Ishikawa (cell line): Measurements from ENCODE around the gene SNRK.

ENCODE experiments used
- CEBPB ChIP-seq: IDR thresholded peaks from 2 replicates; pipeline ENCODE4 v1.6.1; 2012
- CREB1 ChIP-seq: IDR thresholded peaks from 2 replicates; pipeline ENCODE4 v1.6.1; 2012; ENCODE audit warnings: low read depth
- EGR1 ChIP-seq: IDR thresholded peaks from 2 replicates; pipeline ENCODE4 v1.6.1; 2012
- EP300 ChIP-seq: IDR thresholded peaks from 2 replicates; pipeline ENCODE4 v1.6.1; 2012; ENCODE audit warnings: borderline replicate concordance
- FOXM1 ChIP-seq: IDR thresholded peaks from 2 replicates; pipeline ENCODE4 v1.6.1; 2012; ENCODE audit warnings: low read depth, borderline replicate concordance
- NFIC ChIP-seq: IDR thresholded peaks from 2 replicates; pipeline ENCODE4 v1.6.1; 2012
- RAD21 ChIP-seq: IDR thresholded peaks from 2 replicates; pipeline ENCODE4 v1.6.1; 2012; ENCODE audit warnings: low read depth
- REST ChIP-seq: IDR thresholded peaks from 2 replicates; pipeline ENCODE4 v1.6.1; 2012; ENCODE audit warnings: low read depth, mild to moderate bottlenecking
- TAF1 ChIP-seq: IDR thresholded peaks from 2 replicates; pipeline ENCODE4 v1.6.1; 2012; ENCODE audit warnings: low read depth, mild to moderate bottlenecking
- TCF12 ChIP-seq: IDR thresholded peaks from 2 replicates; pipeline ENCODE4 v1.6.1; 2012; ENCODE audit warnings: low read depth
- TEAD4 ChIP-seq: IDR thresholded peaks from 2 replicates; pipeline ENCODE4 v1.6.1; 2012
- YY1 ChIP-seq: IDR thresholded peaks from 2 replicates; pipeline ENCODE4 v1.6.1; 2012; ENCODE audit warnings: low read depth
- ZBTB7A ChIP-seq: IDR thresholded peaks from 2 replicates; pipeline ENCODE4 v1.6.1; 2012; ENCODE audit warnings: low read depth
- TF ChIP-seq, protein P1 (sequence below): IDR thresholded peaks from 2 replicates; pipeline ENCODE4 v1.6.1; 2012
- TF ChIP-seq, protein P2 (sequence below): IDR thresholded peaks from 2 replicates; pipeline ENCODE4 v1.6.1; 2012

The SNRK gene

DNA sequence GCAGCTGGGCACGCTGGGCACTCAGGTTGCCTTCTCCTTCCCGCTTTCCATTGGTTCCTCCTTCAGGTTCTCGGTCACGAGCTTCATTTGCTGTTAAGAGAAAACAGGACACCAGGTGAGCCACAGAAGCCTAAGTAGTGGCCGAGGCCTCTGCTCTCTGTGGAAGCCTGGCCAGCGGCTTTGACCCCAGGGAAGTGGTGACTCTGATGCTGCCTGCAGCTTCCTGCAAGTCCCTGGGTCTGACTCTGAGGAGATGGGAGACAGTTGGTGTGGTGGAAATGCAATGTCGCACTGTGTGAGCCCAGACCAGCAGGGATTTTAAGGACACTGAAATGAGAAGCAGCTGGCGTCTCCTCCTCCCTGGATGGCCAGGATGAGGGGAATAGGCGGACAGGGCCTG lies 80.5 kb downstream of the SNRK start:
- TF ChIP-seq ZBTB7A: no peak

DNA sequence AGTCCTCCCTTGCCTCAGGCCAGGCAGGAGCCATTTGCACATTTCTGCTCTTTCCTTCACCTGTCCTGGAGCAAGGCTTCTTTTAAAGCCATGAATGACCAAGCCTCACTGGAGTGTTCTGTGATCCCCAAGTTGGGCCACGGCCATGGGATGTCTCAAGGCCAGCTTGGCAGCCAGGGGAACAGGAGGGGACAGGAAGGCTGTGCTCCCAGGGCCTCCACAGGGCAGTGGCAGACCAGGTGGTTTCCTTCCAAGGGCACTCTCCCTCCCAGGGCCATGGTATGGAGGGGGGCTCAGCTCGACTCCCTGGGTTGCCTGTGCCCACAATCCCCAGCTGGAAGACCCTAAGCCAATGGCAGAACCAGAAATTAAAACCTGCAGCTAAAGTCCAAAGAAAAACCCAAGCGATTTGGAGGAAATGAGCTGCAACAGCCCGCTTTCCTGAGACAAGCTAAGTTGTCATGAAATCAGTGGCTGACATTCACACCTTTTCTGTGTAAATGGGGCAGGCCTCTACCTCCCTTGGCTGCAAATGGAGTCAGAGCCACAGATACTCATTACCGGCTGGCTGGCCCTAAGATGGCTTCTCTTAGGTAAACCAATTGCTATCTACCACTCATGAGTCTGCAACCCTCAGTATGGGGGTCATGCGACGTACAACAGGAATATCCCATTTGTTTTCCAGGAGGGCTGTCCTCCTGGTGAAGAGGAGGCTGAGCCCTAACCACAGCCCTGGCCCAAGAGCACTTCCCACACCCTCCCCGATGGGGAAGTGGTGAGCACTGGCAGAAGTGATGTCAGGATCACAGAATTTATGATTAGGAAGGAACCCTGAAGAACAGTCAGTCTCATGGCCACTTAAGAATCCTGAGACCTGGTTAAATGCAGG lies 83.3 kb downstream of the SNRK start:
- TF ChIP-seq EGR1: no peak
- TF ChIP-seq RAD21: no peak
- no peak for TF ChIP-seq FOXM1
- TF ChIP-seq NFIC: no peak
- no peak for TF ChIP-seq CREB1
- TF ChIP-seq, protein P1, sequence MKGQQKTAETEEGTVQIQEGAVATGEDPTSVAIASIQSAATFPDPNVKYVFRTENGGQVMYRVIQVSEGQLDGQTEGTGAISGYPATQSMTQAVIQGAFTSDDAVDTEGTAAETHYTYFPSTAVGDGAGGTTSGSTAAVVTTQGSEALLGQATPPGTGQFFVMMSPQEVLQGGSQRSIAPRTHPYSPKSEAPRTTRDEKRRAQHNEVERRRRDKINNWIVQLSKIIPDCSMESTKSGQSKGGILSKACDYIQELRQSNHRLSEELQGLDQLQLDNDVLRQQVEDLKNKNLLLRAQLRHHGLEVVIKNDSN: no peak
- TF ChIP-seq REST: no peak
- no peak for TF ChIP-seq TEAD4
- TF ChIP-seq YY1: no peak
- TF ChIP-seq TAF1: no peak

- no peak for TF ChIP-seq RAD21
- TF ChIP-seq TAF1: no peak
- no peak for TF ChIP-seq NFIC
- TF ChIP-seq TEAD4: no peak
- no peak for TF ChIP-seq ZBTB7A
- no peak for TF ChIP-seq EGR1
Measured at GRCh38 chr3:43370293-43370980, 84.1 kb downstream of the SNRK start.

- TF ChIP-seq EP300: no peak
- TF ChIP-seq, protein P1: no peak
- TF ChIP-seq NFIC: no peak
- TF ChIP-seq TAF1: no peak
- TF ChIP-seq EGR1: no peak
- TF ChIP-seq REST: no peak
- TF ChIP-seq CREB1: no peak
- TF ChIP-seq CEBPB: no peak
- no peak for TF ChIP-seq TCF12
- no peak for TF ChIP-seq YY1
- no peak for TF ChIP-seq RAD21
- TF ChIP-seq FOXM1: no peak
Measured at GRCh38 chr3:43371494-43371893, 85.2 kb downstream of the SNRK start.

GRCh38 chr3:43372007-43372740 lies 85.8 kb downstream of the SNRK start:
- TF ChIP-seq EP300 (no peak), ZBTB7A (no peak), REST (no peak), CEBPB (no peak), EGR1 (no peak), NFIC (no peak), FOXM1 (no peak)
- TF ChIP-seq, protein P2, sequence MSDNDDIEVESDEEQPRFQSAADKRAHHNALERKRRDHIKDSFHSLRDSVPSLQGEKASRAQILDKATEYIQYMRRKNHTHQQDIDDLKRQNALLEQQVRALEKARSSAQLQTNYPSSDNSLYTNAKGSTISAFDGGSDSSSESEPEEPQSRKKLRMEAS: no peak
